Activated naive CD4-positive, alpha-beta T cell treated with anti-CD3 and anti-CD28 coated beads, Interleukin-2, amount 50 U/mL, for 72 hours (primary cell): ENCODE data around the gene SLC19A1. TPM values are rescaled to one million over a fixed set of nuclear protein-coding genes. Genes with fewer than 3 reads are reported as not detected.

Source experiments
- ATAC-seq, 2 donors: fragments of 150-1000 bp; cut with Tn5 transposase; 2 replicates each; pipeline ENCODE4 v1.10.0; 2021; ENCODE audit warnings: mild to moderate bottlenecking in 2 of 2, moderate library complexity in 2 of 2
- DNase-seq, 2 donors: peaks; one replicate each; pipeline ENCODE4 v3.0.0; 2021 to 2022; ENCODE audit warnings: low spot score in 2 of 2
- H3K27ac Mint-ChIP-seq, 2 donors: one replicate each; pipeline ENCODE4 v1.8.0; 2022; ENCODE audit warnings: mild to moderate bottlenecking in 2 of 2, mixed read lengths in 2 of 2
- H3K36me3 Mint-ChIP-seq, 2 donors: one replicate each; pipeline ENCODE4 v1.8.0; 2022; ENCODE audit warnings: mixed read lengths in 2 of 2
- H3K9me3 Mint-ChIP-seq, 2 donors: one replicate each; pipeline ENCODE4 v1.8.0; 2022; ENCODE audit warnings: mixed read lengths in 2 of 2
- total RNA-seq, 2 donors: library from RNA; stranded (reverse); gene quantifications; one replicate each; pipeline ENCODE4 v1.2.3, GENCODE V29; 2022

SLC19A1 gene
- total RNA-seq, 2 donors from 2014 or later = 24.9 to 62.5 TPM

- no peak for DNase-seq
- Mint-ChIP-seq H3K27ac (no peak overlapping the region), H3K36me3 (peaks cover 0 to 6% of the 10 kb centered on the region in 2 donors), H3K9me3 (peaks cover 0 to 6% of the 10 kb centered on the region in 2 donors)
- no peak for ATAC-seq
Measured at GRCh38 chr21:45460011-45460565, 82.2 kb downstream of the SLC19A1 start.

DNA sequence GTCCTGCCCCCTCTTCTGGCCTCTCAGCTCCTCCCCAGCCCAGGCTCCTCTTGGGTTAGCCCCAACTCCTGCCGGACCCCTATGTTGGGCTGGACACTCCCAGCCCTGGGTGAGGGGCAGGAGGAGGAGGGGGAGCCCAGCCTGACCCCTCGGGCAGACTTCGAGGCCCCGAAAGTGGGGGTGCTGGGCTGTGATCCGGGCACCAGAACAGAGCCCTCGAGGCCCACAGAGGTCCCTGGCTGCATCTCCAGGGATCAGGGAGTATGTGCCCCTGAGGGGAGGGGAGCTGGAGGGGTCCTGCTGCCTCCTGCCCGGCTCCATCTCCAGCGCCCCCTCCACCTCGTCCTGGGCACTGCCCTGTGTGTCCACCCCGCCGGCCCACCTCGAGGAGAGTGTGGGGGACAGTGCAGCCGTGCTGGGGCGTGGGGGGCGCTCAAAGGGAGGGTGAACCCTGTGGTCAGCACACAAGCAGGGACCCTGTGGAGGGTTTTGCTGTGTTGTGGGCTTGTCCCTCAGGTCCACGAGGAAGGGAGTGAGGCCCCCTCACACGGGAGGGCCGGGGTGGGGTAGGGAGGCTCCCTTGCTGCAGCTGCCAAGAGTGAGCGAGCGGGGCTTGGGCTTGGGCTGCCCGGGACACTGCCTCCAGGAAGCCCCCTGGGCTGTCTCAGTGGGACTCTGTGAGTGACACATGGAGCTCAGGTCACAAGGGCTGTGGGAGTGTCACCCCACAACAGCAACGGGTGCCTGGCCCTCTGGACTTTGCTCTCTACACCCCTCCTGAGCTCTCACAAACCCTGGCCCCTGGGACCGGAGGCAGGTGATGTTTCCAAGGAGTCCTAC lies 82.8 kb downstream of the SLC19A1 start:
- H3K27ac Mint-ChIP-seq = no peak overlapping the region
- H3K36me3 Mint-ChIP-seq = peaks cover 0 to 6% of the 10 kb centered on the region in 2 donors
- DNase-seq = no peak
- peaks cover 0 to 6% of the 10 kb centered on the region in 2 donors for H3K9me3 Mint-ChIP-seq
- no peak for ATAC-seq

DNA sequence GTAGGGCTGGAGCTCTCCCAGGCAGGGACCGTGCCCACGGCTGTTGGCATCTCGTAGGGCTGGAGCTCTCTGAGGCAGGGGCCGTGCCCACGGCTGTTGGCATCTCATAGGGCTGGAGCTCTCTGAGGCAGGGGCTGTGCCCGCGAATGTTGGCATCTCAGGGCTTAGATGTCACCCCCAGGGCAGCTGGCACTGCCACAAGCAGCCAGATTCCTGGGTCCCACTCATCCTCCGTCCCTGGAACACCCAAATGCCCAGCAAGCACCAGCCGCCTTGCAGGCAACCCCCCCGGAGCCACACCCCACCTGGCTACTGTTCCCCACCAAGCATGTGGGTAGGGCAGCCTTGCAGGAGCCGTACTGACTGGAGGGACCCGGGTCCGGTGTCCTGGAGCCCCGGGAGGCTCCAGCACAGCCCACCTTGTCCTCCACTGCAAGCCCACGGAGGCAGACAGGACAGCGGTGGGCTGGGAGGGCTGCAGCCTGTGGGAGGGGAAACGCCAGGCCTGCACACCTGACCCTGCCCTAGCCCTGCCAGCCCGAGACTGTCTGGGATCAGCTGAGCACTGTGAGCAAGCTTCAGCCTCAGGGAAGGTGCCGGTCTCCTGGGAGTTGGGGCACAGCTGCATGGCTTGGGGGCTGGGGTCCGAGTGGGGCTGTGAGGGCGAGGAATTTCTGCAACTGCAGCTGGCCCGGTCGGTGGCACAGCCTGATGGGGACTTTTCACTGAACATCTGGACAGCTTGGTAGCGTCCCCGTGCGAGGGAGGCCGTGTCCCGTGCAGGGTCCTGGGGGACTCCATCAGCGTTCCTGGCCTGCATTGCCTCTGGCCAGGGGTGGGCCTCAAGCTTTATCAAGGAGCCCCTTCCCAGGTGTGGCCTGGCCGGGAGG lies 83.7 kb downstream of the SLC19A1 start:
- DNase-seq (no peak), ATAC-seq (no peak)
- Mint-ChIP-seq H3K27ac (no peak overlapping the region), H3K9me3 (peaks cover 0 to 6% of the 10 kb centered on the region in 2 donors), H3K36me3 (peaks cover 0 to 6% of the 10 kb centered on the region in 2 donors)

- peaks cover 6% of the 10 kb centered on the region in 2 donors for H3K9me3 Mint-ChIP-seq
- ATAC-seq (no peak), DNase-seq (no peak)
- H3K36me3 Mint-ChIP-seq = peaks cover 0 to 6% of the 10 kb centered on the region in 2 donors
- no peak overlapping the region for H3K27ac Mint-ChIP-seq
Measured at GRCh38 chr21:45457832-45458172, 84.4 kb downstream of the SLC19A1 start.

DNA sequence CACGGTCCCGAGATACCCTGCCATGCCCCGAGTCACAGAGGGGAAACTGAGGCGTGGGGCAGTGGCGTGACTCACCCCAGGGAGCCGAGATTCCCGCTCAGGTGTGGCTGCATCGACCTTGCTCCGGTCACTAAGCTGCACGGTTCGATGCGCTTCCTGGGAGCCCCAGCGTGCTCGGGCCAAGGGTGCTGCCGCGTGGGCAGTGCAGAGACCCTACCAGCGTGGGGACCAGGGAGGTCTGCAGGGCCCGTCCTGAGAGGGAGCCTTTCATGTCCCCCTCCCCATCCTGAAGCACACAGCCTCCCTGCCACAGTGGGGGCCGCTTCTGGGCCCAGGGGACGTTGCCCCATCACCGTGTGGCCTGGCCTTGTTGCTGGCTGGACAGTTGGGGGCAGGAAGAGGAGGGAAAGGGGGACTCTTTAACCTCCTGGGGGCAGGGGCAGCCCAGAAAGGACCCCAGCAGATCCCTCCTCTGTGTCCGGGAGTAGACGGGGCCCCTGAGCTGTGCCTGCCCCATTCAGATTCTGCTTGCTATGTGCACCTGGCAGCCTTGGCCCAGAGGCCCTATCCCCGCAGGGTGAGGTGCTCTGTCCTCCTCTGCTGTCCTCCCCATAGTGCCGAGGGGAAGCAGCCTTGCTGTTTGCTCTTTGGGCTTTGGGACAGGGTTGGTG lies 84.9 kb downstream of the SLC19A1 start:
- Mint-ChIP-seq H3K27ac (no peak overlapping the region), H3K9me3 (peaks cover 2 to 6% of the 10 kb centered on the region in 2 donors), H3K36me3 (peaks cover 0 to 3% of the 10 kb centered on the region in 2 donors)
- ATAC-seq = no peak
- no peak for DNase-seq

DNA sequence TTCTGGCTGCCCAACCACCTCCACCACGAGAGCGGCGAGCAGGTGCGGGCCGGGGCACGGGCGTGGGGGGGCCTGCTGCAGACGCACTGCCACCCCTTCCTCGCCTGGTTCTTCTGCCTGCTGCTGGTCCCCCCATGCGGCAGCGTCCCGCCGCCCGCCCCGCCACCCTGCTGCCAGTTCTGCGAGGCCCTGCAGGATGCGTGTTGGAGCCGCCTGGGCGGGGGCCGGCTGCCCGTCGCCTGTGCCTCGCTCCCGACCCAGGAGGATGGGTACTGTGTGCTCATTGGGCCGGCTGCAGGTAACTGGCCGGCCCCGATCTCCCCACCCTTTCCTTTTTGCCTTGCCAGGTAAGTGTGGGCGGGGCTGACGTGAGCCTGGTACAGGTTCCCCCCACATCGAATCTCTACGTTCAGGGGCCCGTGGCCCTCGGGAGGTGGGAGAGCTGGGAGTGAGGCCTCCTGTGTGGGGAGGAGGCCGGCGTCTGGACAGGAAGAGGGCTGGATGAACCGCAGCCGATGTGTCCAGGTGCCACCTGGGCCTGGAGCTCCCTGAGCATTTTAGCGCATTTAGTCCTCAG lies 85.6 kb downstream of the SLC19A1 start:
- Mint-ChIP-seq H3K9me3 (peaks cover 0 to 6% of the 10 kb centered on the region in 2 donors), H3K27ac (no peak overlapping the region), H3K36me3 (no peaks in the 10 kb centered on the region)
- no peak for DNase-seq
- ATAC-seq = no peak

DNA sequence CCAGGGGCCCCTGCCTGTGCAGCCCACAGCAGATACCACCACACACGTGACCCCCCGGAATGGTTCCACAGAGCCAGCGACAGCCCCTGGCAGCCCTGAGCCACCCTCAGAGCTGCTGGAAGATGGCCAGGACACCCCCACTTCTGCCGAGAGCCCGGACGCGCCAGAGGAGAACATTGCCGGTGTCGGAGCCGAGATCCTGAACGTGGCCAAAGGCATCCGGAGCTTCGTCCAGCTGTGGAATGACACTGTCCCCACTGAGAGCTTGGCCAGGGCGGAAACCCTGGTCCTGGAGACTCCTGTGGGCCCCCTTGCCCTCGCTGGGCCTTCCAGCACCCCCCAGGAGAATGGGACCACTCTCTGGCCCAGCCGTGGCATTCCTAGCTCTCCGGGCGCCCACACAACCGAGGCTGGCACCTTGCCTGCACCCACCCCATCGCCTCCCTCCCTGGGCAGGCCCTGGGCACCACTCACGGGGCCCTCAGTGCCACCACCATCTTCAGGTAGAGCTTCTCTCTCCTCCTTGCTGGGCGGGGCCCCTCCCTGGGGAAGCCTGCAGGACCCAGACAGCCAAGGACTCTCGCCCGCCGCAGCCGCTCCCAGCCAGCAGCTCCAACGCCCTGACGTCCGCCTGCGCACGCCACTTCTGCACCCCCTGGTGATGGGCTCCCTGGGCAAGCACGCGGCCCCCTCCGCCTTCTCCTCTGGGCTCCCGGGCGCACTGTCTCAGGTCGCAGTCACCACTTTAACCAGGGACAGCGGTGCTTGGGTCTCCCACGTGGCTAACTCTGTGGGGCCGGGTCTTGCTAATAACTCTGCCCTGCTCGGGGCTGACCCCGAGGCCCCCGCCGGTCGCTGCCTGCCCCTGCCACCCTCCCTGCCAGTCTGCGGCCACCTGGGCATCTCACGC lies 86.3 kb downstream of the SLC19A1 start:
- no peak overlapping the region for H3K27ac Mint-ChIP-seq

GRCh38 chr21:45454926-45455673 lies 87.1 kb downstream of the SLC19A1 start:
- ATAC-seq (no peak), DNase-seq (no peak)
- Mint-ChIP-seq H3K36me3 (no peaks in the 10 kb centered on the region), H3K27ac (no peak overlapping the region), H3K9me3 (peaks cover 0 to 6% of the 10 kb centered on the region in 2 donors)

More for the DNA sequence above, 86.3 kb downstream of the SLC19A1 start:
- DNase-seq (no peak), ATAC-seq (no peak)
- no peaks in the 10 kb centered on the region for H3K36me3 Mint-ChIP-seq
- H3K9me3 Mint-ChIP-seq = peaks cover 0 to 6% of the 10 kb centered on the region in 2 donors

GRCh38 chr21:45454060-45454925 lies 87.9 kb downstream of the SLC19A1 start:
- Mint-ChIP-seq H3K9me3 (peaks cover 0 to 6% of the 10 kb centered on the region in 2 donors), H3K27ac (no peak overlapping the region), H3K36me3 (no peaks in the 10 kb centered on the region)
- no peak for ATAC-seq
- no peak for DNase-seq

GRCh38 chr21:45453308-45453950 lies 88.8 kb downstream of the SLC19A1 start:
- Mint-ChIP-seq H3K27ac (no peak overlapping the region), H3K9me3 (peaks cover 0 to 6% of the 10 kb centered on the region in 2 donors), H3K36me3 (no peaks in the 10 kb centered on the region)
- no peak for ATAC-seq
- no peak for DNase-seq

DNA sequence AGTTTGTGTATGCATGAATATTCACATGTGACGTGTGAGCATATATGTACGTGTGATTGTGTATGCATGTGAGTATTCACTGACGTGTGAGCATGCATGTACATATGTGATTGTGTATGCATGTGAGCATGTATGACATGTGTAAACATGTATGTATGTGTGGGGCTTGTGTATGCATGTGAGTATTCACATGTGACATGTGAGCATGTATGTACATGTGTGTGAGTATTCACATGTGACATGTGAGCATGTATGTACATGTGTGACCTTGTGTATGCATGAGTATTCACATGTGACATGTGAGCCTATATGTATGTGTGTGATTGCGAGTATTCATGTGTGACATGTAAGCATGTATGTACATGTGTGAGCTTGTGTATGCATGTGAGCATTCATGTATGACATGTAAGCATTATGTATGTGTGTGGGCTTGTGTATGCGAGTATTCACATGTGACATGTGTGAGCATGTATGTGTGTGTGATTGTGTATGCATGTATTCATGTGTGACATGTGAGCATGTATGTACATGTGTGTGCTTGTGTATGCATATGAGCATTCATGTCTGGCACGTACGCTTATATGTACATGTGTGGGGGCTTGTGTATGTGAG lies 89.4 kb downstream of the SLC19A1 start:
- no peaks in the 10 kb centered on the region for H3K36me3 Mint-ChIP-seq
- DNase-seq = no peak
- H3K27ac Mint-ChIP-seq = no peak overlapping the region
- peaks cover 0 to 10% of the 10 kb centered on the region in 2 donors for H3K9me3 Mint-ChIP-seq
- no peak for ATAC-seq

DNA sequence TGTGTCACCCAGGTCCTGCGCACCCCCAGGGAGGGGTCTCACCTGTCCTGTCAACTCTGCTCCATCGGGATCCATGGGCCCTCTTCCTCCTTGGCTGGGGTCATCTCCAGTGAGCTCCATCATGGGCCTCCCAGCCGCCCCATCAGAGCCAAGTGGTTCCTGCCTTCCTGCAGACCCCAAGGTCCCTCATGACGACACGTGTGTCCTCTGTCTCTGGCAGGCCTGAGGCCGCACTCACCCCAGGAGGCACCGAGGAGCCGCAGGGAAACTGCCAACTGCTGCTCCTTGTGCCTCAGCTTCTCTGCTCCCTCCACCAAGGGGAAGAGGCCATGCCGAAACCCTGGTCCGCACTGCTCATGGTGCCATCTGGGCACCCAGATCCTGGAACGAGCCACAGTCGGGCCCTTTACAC lies 90.5 kb downstream of the SLC19A1 start:
- ATAC-seq (no peak), DNase-seq (no peak)
- Mint-ChIP-seq H3K27ac (no peak overlapping the region), H3K36me3 (no peaks in the 10 kb centered on the region), H3K9me3 (peaks cover 0 to 10% of the 10 kb centered on the region in 2 donors)

GRCh38 chr21:45451091-45451740 lies 91.0 kb downstream of the SLC19A1 start:
- no peak overlapping the region for H3K27ac Mint-ChIP-seq
- ATAC-seq (no peak), DNase-seq (no peak)
- peaks cover 0 to 2% of the 10 kb centered on the region in 2 donors for H3K36me3 Mint-ChIP-seq
- peaks cover 0 to 10% of the 10 kb centered on the region in 2 donors for H3K9me3 Mint-ChIP-seq
